ENCODE data around the gene R3HDM4. TPM values are rescaled to one million over a fixed set of nuclear protein-coding genes. Genes with fewer than 3 reads are reported as not detected.

The R3HDM4 gene
- total and polyA plus RNA-seq, 11 donors: 17.1 to 47.1 (median 24.2) TPM

DNA sequence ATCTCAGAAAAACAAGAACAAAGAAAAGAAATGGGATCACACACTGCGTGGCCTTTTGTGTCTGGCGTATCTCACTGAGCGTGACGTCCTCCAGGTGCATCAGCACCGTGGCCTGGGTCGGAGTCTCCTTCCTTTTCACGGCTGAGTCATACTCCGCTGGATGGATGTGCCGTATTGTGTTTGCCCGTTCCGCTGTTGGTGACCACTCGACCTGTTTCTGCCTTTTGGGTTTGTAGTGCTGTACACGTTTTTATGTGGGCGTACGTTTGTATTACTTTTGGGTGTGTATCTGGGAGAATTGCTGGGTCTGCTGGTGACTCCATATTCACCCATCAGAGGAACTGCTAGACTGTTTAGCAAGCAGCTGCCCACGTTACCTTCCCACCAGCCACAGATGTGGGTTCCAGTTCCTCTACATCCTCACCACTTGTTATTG, 24.3 kb upstream of the R3HDM4 start:
- no peak for DNase-seq
- no peak overlapping the region for H3K27ac ChIP-seq
- H3K27me3 ChIP-seq: no peaks in the 10 kb centered on the region
- intact Hi-C loops (cut with DNase I): loop anchor here in 1 of 10 donors (5.0 kb wide), 1 partner anchor 40 kb away; no protein-coding TSS in a partner anchor
- no peaks in the 10 kb centered on the region for H3K9me3 ChIP-seq
- 90 to 96% (median 94%) methylated on average over 16 of the region's 16 CpGs for WGBS, 4 donors
- no peak for TF ChIP-seq POLR2A (IDR thresholded peaks at IDR 0.05)
- TF ChIP-seq, protein P1, sequence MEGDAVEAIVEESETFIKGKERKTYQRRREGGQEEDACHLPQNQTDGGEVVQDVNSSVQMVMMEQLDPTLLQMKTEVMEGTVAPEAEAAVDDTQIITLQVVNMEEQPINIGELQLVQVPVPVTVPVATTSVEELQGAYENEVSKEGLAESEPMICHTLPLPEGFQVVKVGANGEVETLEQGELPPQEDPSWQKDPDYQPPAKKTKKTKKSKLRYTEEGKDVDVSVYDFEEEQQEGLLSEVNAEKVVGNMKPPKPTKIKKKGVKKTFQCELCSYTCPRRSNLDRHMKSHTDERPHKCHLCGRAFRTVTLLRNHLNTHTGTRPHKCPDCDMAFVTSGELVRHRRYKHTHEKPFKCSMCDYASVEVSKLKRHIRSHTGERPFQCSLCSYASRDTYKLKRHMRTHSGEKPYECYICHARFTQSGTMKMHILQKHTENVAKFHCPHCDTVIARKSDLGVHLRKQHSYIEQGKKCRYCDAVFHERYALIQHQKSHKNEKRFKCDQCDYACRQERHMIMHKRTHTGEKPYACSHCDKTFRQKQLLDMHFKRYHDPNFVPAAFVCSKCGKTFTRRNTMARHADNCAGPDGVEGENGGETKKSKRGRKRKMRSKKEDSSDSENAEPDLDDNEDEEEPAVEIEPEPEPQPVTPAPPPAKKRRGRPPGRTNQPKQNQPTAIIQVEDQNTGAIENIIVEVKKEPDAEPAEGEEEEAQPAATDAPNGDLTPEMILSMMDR (IDR thresholded peaks at IDR 0.05): no peak
- no peaks in the 10 kb centered on the region for H3K36me3 ChIP-seq
- H3K4me1 ChIP-seq: peaks cover 4 to 57% (median 35%) of the 10 kb centered on the region in 12 donors
- no peak for ATAC-seq
- H3K4me3 ChIP-seq: no peak overlapping the region

DNA sequence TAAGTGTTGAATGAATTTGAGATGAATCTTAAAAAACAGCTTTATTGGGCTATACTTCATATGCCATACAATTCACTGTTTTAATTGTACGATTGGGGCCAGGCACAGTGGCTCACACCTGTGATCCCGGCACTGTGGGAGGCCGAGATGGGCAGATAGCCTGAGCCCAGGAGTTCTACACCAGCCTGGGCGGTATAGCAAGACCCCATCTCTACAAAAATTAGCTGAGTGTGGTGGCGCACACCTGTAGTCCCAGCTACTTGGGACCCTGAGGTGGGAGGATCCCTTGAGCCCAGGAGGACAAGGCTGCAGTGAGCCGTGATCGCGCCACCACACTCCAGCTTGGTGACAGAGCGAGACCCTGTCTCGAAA, 23.1 kb upstream of the R3HDM4 start:
- H3K9me3 ChIP-seq: no peaks in the 10 kb centered on the region
- H3K4me1 ChIP-seq: peaks cover 4 to 57% (median 32%) of the 10 kb centered on the region in 12 donors
- ATAC-seq (no peak), DNase-seq (no peak)
- TF ChIP-seq POLR2A (IDR thresholded peaks at IDR 0.05): no peak
- TF ChIP-seq, protein P1 (IDR thresholded peaks at IDR 0.05): no peak
- WGBS, 4 donors: 93 to 98% (median 98%) methylated on average over 9 to 10 of the region's 10 CpGs
- no peak overlapping the region for H3K4me3 ChIP-seq
- no peaks in the 10 kb centered on the region for H3K27me3 ChIP-seq
- no peaks in the 10 kb centered on the region for H3K36me3 ChIP-seq
- intact Hi-C loops (cut with DNase I): loop anchor here in 1 of 10 donors (5.0 kb wide), 1 partner anchor 41 kb away; no protein-coding TSS in a partner anchor
- H3K27ac ChIP-seq: no peak overlapping the region

DNA sequence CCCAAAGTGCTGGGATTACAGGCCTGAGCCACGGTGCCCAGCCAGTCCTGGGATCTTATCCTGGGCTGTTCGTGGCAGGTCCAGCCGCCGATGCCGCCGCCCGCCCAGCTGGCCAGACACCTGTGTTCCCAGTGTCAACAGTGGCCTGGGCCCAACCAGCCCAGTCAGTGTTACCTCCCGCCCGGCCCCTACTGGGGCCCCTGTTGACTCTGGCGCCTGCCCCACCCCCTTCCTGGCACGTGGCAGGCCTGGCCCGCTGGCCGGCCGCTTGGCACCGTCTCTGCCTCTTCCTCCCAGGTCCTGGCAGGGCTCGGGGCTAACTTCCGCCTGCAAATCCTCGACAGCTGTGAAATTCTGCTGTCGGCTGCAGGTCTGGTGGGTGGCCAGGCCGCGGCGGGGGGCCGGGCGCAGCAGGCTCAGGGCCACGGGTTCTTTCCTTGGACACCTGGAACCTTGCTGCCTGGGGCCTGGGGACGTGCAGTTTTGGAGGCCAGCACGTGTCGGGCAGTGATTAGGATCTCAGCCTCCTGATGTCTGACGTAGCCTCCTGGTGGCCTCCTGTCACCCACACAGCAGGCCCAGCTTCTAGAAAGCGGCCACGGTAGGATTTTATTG, 22.0 kb upstream of the R3HDM4 start:
- H3K36me3 ChIP-seq: peaks cover 0 to 3% (median 0%) of the 10 kb centered on the region in 9 donors
- peak; percentile 91 to 96 (median 92) for ATAC-seq

More for the DNA sequence above, 22.0 kb upstream of the R3HDM4 start:
- DNase-seq: peak; percentile 89 to 94 (median 92)
- Histone ChIP-seq H3K4me3 (peak overlapping the region in 5 of 12 donors; percentile 8 to 19 (median 15)), H3K4me1 (peaks cover 4 to 46% (median 31%) of the 10 kb centered on the region in 12 donors), H3K9me3 (no peaks in the 10 kb centered on the region), H3K27me3 (no peaks in the 10 kb centered on the region), H3K27ac (peak overlapping the region in 10 of 12 donors; percentile 39 to 79 (median 74))
- WGBS, 4 donors: 9 to 19% (median 11%) methylated on average over 14 to 31 of the region's 31 CpGs
- TF ChIP-seq, protein P1 (IDR thresholded peaks at IDR 0.05): no peak
- no peak for TF ChIP-seq POLR2A (IDR thresholded peaks at IDR 0.05)
- intact Hi-C loops (cut with DNase I): loop anchor here in 1 of 10 donors (5.0 kb wide), 1 partner anchor 42 kb away; no protein-coding TSS in a partner anchor

Measured in heart left ventricle (tissue), 16 donors.